Midbrain (tissue), 1 donor: ENCODE data around the gene ITIH4.
"Not testable (repeated sequence)": the region's sequence is repeated elsewhere in the genome, so short reads cannot be mapped to it uniquely, and the experiment has no call there.

ENCODE experiments used
- DNase-seq: peaks from one replicate; lab custom pipeline; 2025; lab: John Stamatoyannopoulos, UW

The ITIH4 gene

GRCh38 chr3:52783211-52783555, 47.3 kb downstream of the ITIH4 start:
- DNase-seq, result no peak

- no peak for DNase-seq
Measured at GRCh38 chr3:52782412-52783210, 47.9 kb downstream of the ITIH4 start.

GRCh38 chr3:52781741-52782140, 48.7 kb downstream of the ITIH4 start:
- no peak for DNase-seq

GRCh38 chr3:52779837-52780585, 50.5 kb downstream of the ITIH4 start:
- no peak for DNase-seq

- DNase-seq, result no peak
Measured at GRCh38 chr3:52779011-52779836, 51.2 kb downstream of the ITIH4 start.

GRCh38 chr3:52777959-52778805, 52.3 kb downstream of the ITIH4 start:
- no peak for DNase-seq

DNA sequence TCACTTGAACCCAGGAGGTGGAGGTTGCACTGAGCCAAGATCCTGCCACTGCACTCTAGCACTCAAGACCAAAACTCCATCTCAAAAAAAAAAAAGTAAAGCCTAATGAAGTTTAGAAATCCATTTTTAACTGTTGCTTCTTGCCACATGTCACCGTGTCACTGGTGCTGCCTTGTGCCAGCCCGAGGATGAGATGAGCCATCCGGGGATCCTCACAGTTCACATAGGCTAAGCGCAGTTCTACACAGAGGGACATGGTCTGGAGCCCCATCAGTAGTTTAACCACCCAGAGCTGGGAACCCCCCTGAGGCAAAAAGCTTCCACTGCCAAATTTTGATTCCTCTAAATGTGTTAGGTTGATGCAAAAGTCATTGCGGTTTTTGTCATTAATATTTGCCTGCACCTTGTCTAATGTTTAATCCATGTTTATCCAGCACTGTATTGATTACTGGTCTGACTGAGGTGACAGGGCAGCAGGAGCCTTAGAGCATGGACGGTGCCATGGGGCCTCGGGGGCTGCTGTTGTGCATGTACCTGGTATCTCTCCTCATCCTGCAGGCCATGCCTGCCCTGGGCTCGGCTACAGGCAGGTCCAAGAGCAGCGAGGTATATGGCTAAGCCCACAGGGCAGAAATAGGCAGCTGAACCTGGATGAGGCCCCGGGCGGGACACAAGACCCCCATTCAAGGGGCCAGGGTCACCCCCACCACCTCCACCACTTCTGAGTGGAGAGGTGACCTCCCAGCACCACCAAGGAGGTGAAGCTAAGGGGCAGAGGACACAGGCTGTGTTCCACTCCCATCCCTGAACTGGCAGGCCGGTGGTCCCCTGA, 53.1 kb downstream of the ITIH4 start, which contains the start of gene ITIH1:
Gene ITIH1, plus strand, starts transcription at position 473 of the 832 bp plus-strand sequence. Its CDS starts 17 bp downstream, at position 490.
- DNase-seq, result no peak

GRCh38 chr3:52776486-52776885, 54.0 kb downstream of the ITIH4 start:
- DNase-seq, result not testable (repeated sequence)

- DNase-seq, result no peak
Measured at GRCh38 chr3:52775877-52776276, 54.6 kb downstream of the ITIH4 start.

DNA sequence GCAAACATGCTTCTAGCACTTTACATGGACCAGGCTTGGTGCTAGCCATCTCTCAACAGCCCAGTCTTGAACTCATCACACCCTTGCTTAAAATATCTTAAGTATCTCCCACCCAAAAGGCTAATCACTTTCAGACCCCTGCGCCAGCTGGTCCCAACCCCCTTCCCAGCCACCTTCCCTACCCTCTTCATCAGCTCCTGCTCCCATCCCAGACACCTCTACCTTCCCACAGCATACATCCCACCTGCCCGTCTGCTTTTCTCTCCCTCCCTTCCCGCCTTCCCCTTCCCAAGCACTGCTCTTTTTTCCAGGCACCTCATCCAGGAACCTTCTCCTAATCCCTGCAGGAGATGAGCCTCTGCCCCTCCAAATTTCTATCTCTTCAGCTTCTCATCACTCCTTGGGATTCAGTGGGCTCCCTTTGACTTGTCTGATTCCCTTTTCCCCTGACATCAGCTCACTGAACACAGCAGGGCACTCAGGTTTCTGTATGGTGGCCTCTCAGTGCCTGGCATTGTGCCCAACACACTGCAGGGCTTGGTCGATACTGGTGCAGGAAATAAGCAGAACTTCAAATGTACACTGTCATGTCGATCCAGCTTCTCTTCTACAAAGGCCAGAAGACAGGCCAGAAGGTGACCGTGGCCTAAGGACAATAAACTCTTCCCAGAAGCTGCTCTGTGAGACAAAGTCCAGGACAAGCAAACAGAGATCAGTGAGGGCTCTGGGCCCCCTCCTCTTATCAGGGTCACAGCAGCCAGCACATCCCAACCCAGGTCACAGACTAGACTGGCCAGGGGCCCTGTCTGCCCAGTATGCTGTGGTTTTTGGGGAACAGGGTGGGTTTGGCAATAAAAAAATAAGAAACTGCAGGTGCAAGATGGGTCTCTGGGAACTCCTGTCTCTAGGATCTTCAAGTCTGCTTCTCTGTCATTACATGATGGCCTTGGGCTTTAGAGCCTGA, 55.3 kb downstream of the ITIH4 start:
- no peak for DNase-seq

GRCh38 chr3:52774066-52774713, 56.3 kb downstream of the ITIH4 start:
- no peak for DNase-seq

- no peak for DNase-seq
Measured at GRCh38 chr3:52773361-52774065, 57.0 kb downstream of the ITIH4 start.

GRCh38 chr3:52771702-52772101, 58.8 kb downstream of the ITIH4 start:
- DNase-seq, result no peak

GRCh38 chr3:52771334-52771681, 59.2 kb downstream of the ITIH4 start:
- DNase-seq, result no peak

DNA sequence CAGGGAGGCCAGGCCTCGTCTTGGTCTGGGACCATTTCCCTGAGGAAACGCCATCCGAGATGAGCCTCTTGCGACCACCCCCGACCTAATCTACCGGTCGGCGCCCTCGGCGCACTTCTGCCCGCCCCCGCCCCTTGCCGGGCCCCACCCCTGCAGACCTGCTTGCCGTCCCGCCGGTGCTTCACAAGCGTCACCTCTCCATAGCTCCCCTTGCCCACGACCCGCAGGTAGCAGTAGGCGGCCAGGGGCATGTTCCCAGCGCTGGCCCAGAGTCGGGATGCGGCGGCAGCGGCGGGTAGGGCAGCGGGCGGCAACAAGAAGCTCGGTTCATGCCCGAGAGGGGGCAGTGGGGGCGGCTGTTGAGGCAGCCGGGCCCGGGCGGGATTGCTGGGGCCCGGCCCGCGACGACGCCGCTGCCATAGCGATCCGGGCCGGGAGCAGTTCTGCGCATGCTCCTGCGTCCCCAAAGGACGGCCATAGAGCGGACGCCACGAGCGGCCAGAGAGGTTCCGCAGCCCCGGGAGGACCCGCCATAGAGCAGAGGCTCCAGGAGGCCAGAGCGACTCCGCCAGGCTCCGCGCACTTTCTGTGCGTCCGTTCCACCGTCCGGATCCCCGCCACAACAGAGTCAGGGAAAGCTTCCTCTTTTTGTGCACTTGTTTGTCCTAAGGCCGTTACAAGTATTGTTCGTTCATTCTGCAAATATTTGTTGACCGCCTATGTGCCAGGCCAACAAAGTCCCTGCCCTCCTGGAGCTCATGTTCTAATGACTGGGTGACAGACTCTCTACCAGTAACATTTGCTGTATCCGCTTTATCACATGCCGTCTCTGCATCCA, 59.8 kb downstream of the ITIH4 start, which contains the start of gene NEK4:
Gene NEK4, minus strand, starts transcription at position 445 of the 838 bp plus-strand sequence. Its CDS starts 194 bp downstream, at position 251.
- DNase-seq, result peak; percentile 97

DNA sequence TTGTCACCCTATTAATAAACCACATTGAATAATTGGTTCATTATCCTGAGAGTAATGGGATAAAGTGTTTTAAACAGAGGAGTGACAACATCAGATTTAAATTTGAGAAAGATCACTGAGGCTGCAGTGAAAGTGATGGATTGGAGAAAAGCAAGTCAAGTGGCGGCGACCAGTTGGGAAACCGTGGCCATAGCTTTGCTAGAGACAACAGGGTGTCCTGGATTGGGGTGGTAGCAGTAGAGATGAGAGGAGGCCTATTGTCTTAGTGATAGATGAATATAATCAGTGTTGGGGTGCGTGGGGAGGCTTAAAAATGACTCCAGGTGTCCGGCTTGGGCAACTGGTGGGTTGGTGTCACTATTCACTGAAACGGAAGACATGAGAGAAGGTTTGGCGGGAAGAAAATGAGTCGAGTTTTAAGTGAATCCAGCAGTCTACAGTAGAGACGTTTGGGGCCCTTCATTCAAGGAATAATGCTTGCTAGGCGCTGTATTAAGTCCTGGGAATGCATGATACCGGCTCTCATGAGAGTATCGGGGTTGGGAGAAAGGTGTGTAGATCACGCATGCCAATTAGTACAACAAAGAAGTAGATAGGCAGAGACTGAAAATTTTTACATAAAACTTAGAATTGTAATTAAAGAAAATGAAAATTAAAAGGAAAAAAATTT, 60.6 kb downstream of the ITIH4 start:
- no peak for DNase-seq

DNA sequence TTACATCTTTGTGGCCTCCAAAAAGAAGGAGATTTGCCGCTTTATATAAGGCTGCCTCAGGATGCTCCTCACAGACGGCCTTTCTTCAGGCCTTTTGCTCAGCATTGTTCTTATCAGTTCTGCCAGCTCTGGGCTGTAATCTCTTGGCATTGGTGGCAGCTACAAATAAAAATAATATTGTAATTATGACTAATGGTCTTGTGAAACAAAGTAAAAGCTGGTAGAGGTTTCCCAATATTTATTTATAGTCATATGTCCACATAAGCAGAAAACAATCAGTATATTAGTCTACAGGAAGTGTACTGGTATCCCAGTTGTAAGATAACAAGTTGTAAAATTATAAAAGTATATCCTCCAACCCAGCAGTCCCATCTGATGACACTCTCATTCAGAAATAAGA, 67.0 kb downstream of the ITIH4 start:
- DNase-seq, result no peak
